Fibroblast of pulmonary artery (primary cell): ENCODE measurements around the gene TICAM2.
A peak's percentile ranks its signal among the peaks of the same experiment; 100 is the strongest.

ENCODE experiments used
- DNase-seq: peaks from one replicate; pipeline ENCODE4 v3.0.0-alpha.2; 2010; ENCODE audit warnings: low read depth
- H3K4me3 ChIP-seq: replicated peaks from 2 replicates; pipeline ENCODE4 v1.5.1; 2011; ENCODE audit warnings: low read depth, mild to moderate bottlenecking, control low read depth, low read length, moderate library complexity
- CTCF ChIP-seq: IDR thresholded peaks from 2 replicates; pipeline ENCODE4 v1.5.1; 2011; ENCODE audit warnings: mild to moderate bottlenecking, control low read depth, low read length, inconsistent platforms; ENCODE audit errors: missing control alignments

The TICAM2 gene

GRCh38 chr5:115543365-115544042 lies 58.8 kb downstream of the TICAM2 start:
- TF ChIP-seq CTCF, result no peak
- DNase-seq, result peak; percentile 54
- H3K4me3 ChIP-seq, result peak overlapping the region; percentile 92

- TF ChIP-seq CTCF, result no peak
- peak overlapping the region; percentile 92 for H3K4me3 ChIP-seq
- no peak for DNase-seq
Measured at GRCh38 chr5:115542651-115543364, 59.5 kb downstream of the TICAM2 start.

- DNase-seq, result no peak
- peak overlapping the region; percentile 92 for H3K4me3 ChIP-seq
- no peak for TF ChIP-seq CTCF
Measured at GRCh38 chr5:115542086-115542485, 60.2 kb downstream of the TICAM2 start.

GRCh38 chr5:115541611-115542010 lies 60.7 kb downstream of the TICAM2 start:
- peak; percentile 11 for TF ChIP-seq CTCF
- DNase-seq, result no peak
- H3K4me3 ChIP-seq, result peak overlapping the region; percentile 92

GRCh38 chr5:115535479-115536035 lies 66.7 kb downstream of the TICAM2 start:
- no peak for DNase-seq
- TF ChIP-seq CTCF, result no peak
- no peak overlapping the region for H3K4me3 ChIP-seq

GRCh38 chr5:115532517-115532916 lies 69.8 kb downstream of the TICAM2 start:
- H3K4me3 ChIP-seq, result no peak overlapping the region
- DNase-seq, result no peak
- TF ChIP-seq CTCF, result no peak
